Measurements from ENCODE around the gene VSTM2A. TPM values are rescaled to one million over a fixed set of nuclear protein-coding genes. Genes with fewer than 3 reads are reported as not detected.

The VSTM2A gene
- total RNA-seq, 1 donor from 2014 or later, result not detected

GRCh38 chr7:54560723-54561122, 18.5 kb downstream of the VSTM2A start:
- H3K4me3 ChIP-seq (ENCODE audit: low read depth, low read length), result no peak overlapping the region
- TF ChIP-seq, protein P1, sequence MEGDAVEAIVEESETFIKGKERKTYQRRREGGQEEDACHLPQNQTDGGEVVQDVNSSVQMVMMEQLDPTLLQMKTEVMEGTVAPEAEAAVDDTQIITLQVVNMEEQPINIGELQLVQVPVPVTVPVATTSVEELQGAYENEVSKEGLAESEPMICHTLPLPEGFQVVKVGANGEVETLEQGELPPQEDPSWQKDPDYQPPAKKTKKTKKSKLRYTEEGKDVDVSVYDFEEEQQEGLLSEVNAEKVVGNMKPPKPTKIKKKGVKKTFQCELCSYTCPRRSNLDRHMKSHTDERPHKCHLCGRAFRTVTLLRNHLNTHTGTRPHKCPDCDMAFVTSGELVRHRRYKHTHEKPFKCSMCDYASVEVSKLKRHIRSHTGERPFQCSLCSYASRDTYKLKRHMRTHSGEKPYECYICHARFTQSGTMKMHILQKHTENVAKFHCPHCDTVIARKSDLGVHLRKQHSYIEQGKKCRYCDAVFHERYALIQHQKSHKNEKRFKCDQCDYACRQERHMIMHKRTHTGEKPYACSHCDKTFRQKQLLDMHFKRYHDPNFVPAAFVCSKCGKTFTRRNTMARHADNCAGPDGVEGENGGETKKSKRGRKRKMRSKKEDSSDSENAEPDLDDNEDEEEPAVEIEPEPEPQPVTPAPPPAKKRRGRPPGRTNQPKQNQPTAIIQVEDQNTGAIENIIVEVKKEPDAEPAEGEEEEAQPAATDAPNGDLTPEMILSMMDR (conservative IDR thresholded peaks at IDR 0.05; ENCODE audit: low read depth, low read length), result no peak
- no peak for DNase-seq (ENCODE audit: low read depth)

DNA sequence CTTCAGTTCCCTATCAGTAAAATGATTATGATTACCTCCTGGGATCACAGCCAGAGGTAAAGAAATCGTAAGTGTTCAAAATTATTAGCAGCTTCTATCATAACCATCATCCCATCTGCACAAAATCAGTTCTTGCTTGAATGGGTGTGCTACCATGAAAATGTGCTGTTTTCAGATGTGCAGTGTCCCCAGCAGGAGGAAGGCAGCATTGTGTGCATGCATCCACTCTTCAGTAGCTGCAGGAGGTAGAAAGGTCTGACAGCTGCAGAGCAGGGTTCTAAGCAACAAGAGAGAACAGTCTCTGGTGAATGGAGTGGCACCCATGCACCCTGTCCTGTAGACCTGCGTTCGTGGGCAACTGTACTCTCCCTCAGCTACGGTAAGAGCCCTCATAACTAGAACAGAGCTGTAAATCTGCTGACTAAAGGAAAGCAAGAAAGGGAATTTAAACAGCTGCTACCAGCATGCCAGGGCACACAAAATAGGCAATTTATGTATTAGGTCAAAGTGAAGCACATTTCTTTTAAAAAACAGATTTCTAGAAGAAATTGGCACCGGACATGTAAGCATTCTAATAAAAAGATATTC, 21.2 kb downstream of the VSTM2A start:
- TF ChIP-seq, protein P1 (conservative IDR thresholded peaks at IDR 0.05; ENCODE audit: low read depth, low read length), result peak; percentile 27
- DNase-seq (ENCODE audit: low read depth), result no peak
- H3K4me3 ChIP-seq (ENCODE audit: low read depth, low read length), result no peak overlapping the region

DNA sequence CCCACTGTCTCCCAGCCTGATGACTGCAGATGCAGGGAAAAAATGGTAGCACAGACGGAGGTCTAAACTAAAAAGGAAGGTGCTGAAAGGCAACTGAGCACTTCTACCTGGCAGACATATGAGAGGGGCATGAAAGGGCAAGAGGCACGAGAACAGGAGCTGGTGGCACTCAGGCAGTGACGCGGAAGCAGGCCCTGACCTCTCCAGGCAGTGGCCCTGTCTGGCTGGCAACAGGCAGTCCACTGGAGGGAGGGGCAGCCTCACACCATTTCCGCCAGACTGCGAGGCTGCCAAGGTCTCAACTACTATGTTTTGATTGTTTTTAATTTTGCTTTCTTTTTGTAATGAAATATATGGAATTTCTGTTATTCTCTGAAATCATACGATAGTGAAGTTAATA, 23.3 kb downstream of the VSTM2A start:
- TF ChIP-seq, protein P1 (conservative IDR thresholded peaks at IDR 0.05; ENCODE audit: low read depth, low read length), result no peak
- DNase-seq (ENCODE audit: low read depth), result no peak

GRCh38 chr7:54581511-54581910, 39.3 kb downstream of the VSTM2A start:
- TF ChIP-seq, protein P1 (conservative IDR thresholded peaks at IDR 0.05; ENCODE audit: low read depth, low read length), result no peak
- DNase-seq (ENCODE audit: low read depth), result no peak
- no peak overlapping the region for H3K4me3 ChIP-seq (ENCODE audit: low read depth, low read length)

More for the DNA sequence above, 23.3 kb downstream of the VSTM2A start:
- no peak overlapping the region for H3K4me3 ChIP-seq (ENCODE audit: low read depth, low read length)

- no peak for DNase-seq (ENCODE audit: low read depth)
- TF ChIP-seq, protein P1 (conservative IDR thresholded peaks at IDR 0.05; ENCODE audit: low read depth, low read length), result no peak
- H3K4me3 ChIP-seq (ENCODE audit: low read depth, low read length), result no peak overlapping the region
Observed at GRCh38 chr7:54591404-54592386, 49.5 kb downstream of the VSTM2A start.

GRCh38 chr7:54596747-54597146, 54.6 kb downstream of the VSTM2A start:
- TF ChIP-seq, protein P1 (conservative IDR thresholded peaks at IDR 0.05; ENCODE audit: low read depth, low read length), result no peak
- no peak for DNase-seq (ENCODE audit: low read depth)

More at GRCh38 chr7:54596747-54597146, 54.6 kb downstream of the VSTM2A start:
- H3K4me3 ChIP-seq (ENCODE audit: low read depth, low read length), result no peak overlapping the region

All from epithelial cell of proximal tubule (primary cell).